SU-DHL-6 (cell line): ENCODE data around the gene ZNF618.

Experiments
- H2AFZ ChIP-seq: fragments of 200-600 bp; sonication (generic); 2 replicates; pipeline ENCODE4 v1.6.1; 2014; ENCODE audit warnings: low read depth, mild to moderate bottlenecking, moderate library complexity, mixed read lengths, antibody characterized with exemption, low read length; ENCODE audit not compliant: severe bottlenecking
- H3F3A ChIP-seq: fragments of 200-600 bp; shearing (Covaris generic); 2 replicates; pipeline ENCODE4 v1.6.0; 2016; ENCODE audit warnings: antibody characterized with exemption, mild to moderate bottlenecking; ENCODE audit not compliant: insufficient read depth
- H3K27ac ChIP-seq: fragments of 200-600 bp; sonication (generic); 2 replicates; pipeline ENCODE4 v1.5.1; 2016; ENCODE audit warnings: low read depth, mild to moderate bottlenecking, low read length, moderate library complexity, mixed read lengths
- H3K27me3 ChIP-seq: fragments of 200-600 bp; sonication (generic), shearing (Covaris generic); 2 replicates; pipeline ENCODE4 v1.6.0; 2014; ENCODE audit warnings: mild to moderate bottlenecking, low read length
- H3K36me3 ChIP-seq: fragments of 200-600 bp; sonication (generic); 2 replicates; pipeline ENCODE4 v1.6.1; 2014; ENCODE audit warnings: mild to moderate bottlenecking, low read length, mixed read lengths
- H3K4me2 ChIP-seq: fragments of 300-600, 200-600 bp; shearing (Covaris generic), sonication (generic); 2 replicates; pipeline ENCODE4 v1.6.0; 2014; ENCODE audit warnings: low read length, low read depth, mild to moderate bottlenecking; ENCODE audit not compliant: poor library complexity, severe bottlenecking
- H3K4me3 ChIP-seq: fragments of 200-600 bp; sonication (generic); 2 replicates; pipeline ENCODE4 v1.5.1; 2014; ENCODE audit warnings: antibody characterized with exemption, low read length, mild to moderate bottlenecking, mixed read lengths; ENCODE audit not compliant: insufficient read depth, poor library complexity, severe bottlenecking
- H3K79me2 ChIP-seq: fragments of 200-600 bp; sonication (generic); 2 replicates; pipeline ENCODE4 v1.6.1; 2014; ENCODE audit warnings: mild to moderate bottlenecking, low read length, moderate library complexity; ENCODE audit not compliant: insufficient read depth
- H3K9ac ChIP-seq: fragments of 200-600 bp; sonication (generic); 2 replicates; pipeline ENCODE4 v1.7.0; 2014; ENCODE audit warnings: mild to moderate bottlenecking, low read length
- H3K9me2 ChIP-seq: fragments of 200-600 bp; sonication (generic); replicated peaks from 2 replicates; pipeline ENCODE4 v1.6.1; 2014; ENCODE audit warnings: low read length; ENCODE audit not compliant: insufficient read depth
- H3K9me3 ChIP-seq: fragments of 200-600 bp; sonication (generic); 2 replicates; pipeline ENCODE4 v1.6.1; 2014; ENCODE audit warnings: low read length, mixed read lengths; ENCODE audit not compliant: insufficient read depth
- H4K20me1 ChIP-seq: fragments of 200-600 bp; sonication (generic); 2 replicates; pipeline ENCODE4 v1.6.1; 2014; ENCODE audit warnings: low read depth, mild to moderate bottlenecking, antibody characterized with exemption, low read length, moderate library complexity, mixed read lengths
- EZH2phosphoT487 ChIP-seq: fragments of 200-600 bp; sonication (generic), shearing (Covaris generic); conservative IDR thresholded peaks from 2 replicates; pipeline ENCODE4 v1.6.1; 2018; ENCODE audit warnings: mild to moderate bottlenecking, antibody characterized with exemption, low read length, moderate library complexity, mixed read lengths
- TF ChIP-seq, protein P1 (sequence below): fragments of 200-600 bp; sonication (generic); IDR thresholded peaks from one replicate; pipeline ENCODE4 v1.5.1; 2017; ENCODE audit warnings: antibody characterized with exemption, mild to moderate bottlenecking, low read length, moderate library complexity; ENCODE audit not compliant: insufficient read depth, poor library complexity, severe bottlenecking

ZNF618 gene

DNA sequence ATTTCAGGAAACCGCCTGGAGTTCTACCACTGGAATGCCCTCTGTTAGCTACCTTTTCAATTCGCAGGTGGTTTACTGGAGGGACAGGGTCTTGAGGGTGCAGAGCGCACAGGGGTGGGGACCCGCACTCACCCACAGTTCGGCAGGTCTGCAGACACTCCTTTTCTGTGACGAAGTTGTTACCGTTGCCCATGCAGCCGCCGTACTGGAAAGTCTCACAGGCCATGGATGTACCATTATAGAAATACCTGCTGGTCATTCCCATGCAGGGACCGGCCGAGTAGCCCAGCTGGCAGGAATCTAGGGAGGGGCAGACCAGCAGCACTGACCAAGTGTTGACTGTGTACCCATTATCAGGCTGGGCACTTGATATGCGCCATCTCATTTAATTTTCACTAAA, 185.2 kb downstream of the ZNF618 start:
- Histone ChIP-seq H3K9me3 (no peaks in the 10 kb centered on the region), H3F3A (no peaks in the 10 kb centered on the region), H3K27ac (no peak overlapping the region), H3K9me2 (no peaks in the 10 kb centered on the region), H2AFZ (no peak overlapping the region), H4K20me1 (no peaks in the 10 kb centered on the region), H3K9ac (no peak overlapping the region), H3K36me3 (no peaks in the 10 kb centered on the region), H3K4me2 (no peak overlapping the region), H3K4me3 (no peak overlapping the region), H3K79me2 (no peaks in the 10 kb centered on the region), H3K27me3 (no peaks in the 10 kb centered on the region)
- TF ChIP-seq, protein P1, sequence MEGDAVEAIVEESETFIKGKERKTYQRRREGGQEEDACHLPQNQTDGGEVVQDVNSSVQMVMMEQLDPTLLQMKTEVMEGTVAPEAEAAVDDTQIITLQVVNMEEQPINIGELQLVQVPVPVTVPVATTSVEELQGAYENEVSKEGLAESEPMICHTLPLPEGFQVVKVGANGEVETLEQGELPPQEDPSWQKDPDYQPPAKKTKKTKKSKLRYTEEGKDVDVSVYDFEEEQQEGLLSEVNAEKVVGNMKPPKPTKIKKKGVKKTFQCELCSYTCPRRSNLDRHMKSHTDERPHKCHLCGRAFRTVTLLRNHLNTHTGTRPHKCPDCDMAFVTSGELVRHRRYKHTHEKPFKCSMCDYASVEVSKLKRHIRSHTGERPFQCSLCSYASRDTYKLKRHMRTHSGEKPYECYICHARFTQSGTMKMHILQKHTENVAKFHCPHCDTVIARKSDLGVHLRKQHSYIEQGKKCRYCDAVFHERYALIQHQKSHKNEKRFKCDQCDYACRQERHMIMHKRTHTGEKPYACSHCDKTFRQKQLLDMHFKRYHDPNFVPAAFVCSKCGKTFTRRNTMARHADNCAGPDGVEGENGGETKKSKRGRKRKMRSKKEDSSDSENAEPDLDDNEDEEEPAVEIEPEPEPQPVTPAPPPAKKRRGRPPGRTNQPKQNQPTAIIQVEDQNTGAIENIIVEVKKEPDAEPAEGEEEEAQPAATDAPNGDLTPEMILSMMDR = no peak
- TF ChIP-seq EZH2phosphoT487 = no peak

DNA sequence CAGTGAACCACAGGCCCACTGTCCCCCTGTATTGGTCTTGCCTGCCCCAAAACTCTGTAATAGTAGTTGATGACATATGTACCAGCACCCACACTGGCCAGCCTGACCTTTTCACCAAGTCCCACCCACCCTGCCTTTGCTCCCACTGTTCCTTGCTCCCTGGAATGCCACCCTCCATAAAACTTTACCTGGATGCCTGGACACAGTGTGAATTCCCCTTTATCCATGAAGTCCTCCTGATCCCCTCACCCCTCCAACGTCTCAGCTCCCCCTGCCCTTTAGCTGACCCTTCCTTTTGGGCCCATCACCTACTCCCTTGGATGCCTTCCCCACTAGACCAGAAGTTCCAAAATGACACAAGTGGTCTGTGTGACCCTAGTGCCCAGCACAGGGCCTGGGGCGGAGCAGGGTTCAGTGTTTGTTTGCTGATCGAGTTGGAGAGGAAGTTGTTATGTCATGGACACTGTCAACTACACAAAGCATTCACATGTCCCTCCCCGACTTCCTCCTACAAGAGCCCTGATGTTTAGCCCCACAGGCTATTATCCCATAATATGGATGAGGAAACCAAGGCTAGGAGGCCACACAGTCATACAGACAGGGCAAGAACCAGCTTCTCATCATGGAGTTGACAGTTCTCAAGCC, 185.8 kb downstream of the ZNF618 start:
- no peak overlapping the region for H3K4me2 ChIP-seq
- H3K9me2 ChIP-seq = no peaks in the 10 kb centered on the region
- TF ChIP-seq EZH2phosphoT487 = no peak
- TF ChIP-seq, protein P1 = no peak
- H3K27me3 ChIP-seq = no peaks in the 10 kb centered on the region
- no peaks in the 10 kb centered on the region for H3K9me3 ChIP-seq
- no peak overlapping the region for H3K4me3 ChIP-seq
- H3K9ac ChIP-seq = no peak overlapping the region
- H3F3A ChIP-seq = no peaks in the 10 kb centered on the region
- H3K79me2 ChIP-seq = no peaks in the 10 kb centered on the region
- no peaks in the 10 kb centered on the region for H4K20me1 ChIP-seq
- H3K27ac ChIP-seq = no peak overlapping the region
- no peaks in the 10 kb centered on the region for H3K36me3 ChIP-seq
- no peak overlapping the region for H2AFZ ChIP-seq

DNA sequence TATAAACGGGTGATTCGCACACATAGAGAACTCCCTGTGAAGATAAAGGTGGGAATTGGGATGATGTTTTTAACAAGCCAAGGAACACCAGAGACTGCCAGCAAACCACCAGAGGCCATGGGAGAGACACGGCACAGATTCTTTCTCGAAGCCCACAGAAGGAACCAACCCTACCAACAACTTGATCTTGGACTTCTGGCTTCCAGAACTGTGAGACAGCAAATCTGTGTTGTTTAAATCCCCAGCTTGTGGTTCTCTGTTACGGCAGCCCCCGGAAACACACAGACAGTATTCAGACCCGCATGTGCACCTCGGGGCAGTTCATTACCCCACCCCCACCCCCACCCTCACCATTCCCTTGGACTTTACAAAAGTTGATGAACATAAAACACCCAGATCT, 189.2 kb downstream of the ZNF618 start:
- Histone ChIP-seq H3K9ac (no peak overlapping the region), H3K4me2 (no peak overlapping the region), H3K9me2 (no peaks in the 10 kb centered on the region), H2AFZ (no peak overlapping the region), H3K9me3 (no peaks in the 10 kb centered on the region), H3K36me3 (no peaks in the 10 kb centered on the region), H3F3A (no peaks in the 10 kb centered on the region), H3K27me3 (no peaks in the 10 kb centered on the region), H4K20me1 (no peaks in the 10 kb centered on the region), H3K4me3 (no peak overlapping the region), H3K27ac (no peak overlapping the region), H3K79me2 (no peaks in the 10 kb centered on the region)
- TF ChIP-seq, protein P1 = no peak
